HUES64 (cell line): ENCODE results near the gene SLC1A1.

Experiments
- H3K27ac ChIP-seq: 2 replicates; pipeline ENCODE4 v1.7.0; 2013; ENCODE audit warnings: low read depth, low read length, inconsistent platforms
- H3K27me3 ChIP-seq: 2 replicates; pipeline ENCODE4 v1.6.1; 2013; ENCODE audit warnings: mild to moderate bottlenecking, low read length; ENCODE audit not compliant: insufficient read depth
- H3K36me3 ChIP-seq: 2 replicates; pipeline ENCODE4 v1.6.1; 2013; ENCODE audit warnings: mild to moderate bottlenecking, low read length; ENCODE audit not compliant: insufficient read depth
- H3K4me1 ChIP-seq: 2 replicates; pipeline ENCODE4 v1.6.1; 2013; ENCODE audit warnings: mild to moderate bottlenecking, low read length, moderate library complexity; ENCODE audit not compliant: insufficient read depth
- H3K4me3 ChIP-seq: 2 replicates; pipeline ENCODE4 v1.5.1; 2013; ENCODE audit warnings: mild to moderate bottlenecking, low read length, moderate library complexity
- H3K9ac ChIP-seq: 2 replicates; pipeline ENCODE4 v1.6.1; 2013; ENCODE audit warnings: mild to moderate bottlenecking, low read depth, low read length
- H3K9me3 ChIP-seq: 2 replicates; pipeline ENCODE4 v1.6.1; 2013; ENCODE audit warnings: low read depth, low read length; ENCODE audit not compliant: insufficient read depth
- WGBS: fragments of 150-250, 120-280 bp; methylation state at CpG from one replicate; pipeline ENCODE4 v1.1.7; 2013; ENCODE audit warnings: missing lambda C conversion rate; 5-methylcytosine and 5-hydroxymethylcytosine counted together

The SLC1A1 gene

DNA sequence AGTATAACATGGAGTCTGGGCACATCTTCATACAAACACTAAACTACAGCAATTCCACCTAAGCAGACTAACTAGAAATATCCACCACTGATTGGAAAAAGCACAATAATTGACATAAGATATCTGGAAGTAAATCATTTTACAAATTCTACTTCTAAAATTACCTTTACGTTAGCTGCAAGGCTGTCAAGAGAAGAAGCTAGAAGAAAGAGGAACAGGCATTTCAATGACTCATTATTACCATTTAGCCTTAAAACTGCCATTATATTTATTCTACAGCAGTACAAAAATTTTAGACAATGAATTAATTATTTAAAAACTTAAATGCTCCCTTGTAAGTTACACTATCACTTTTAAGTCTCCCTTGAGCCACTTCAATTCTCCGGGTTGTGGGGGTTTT is 128.4 kb downstream of the SLC1A1 start:
- Histone ChIP-seq H3K4me3 (no peak overlapping the region), H3K36me3 (no peaks in the 10 kb centered on the region), H3K9ac (no peak overlapping the region), H3K27ac (no peak overlapping the region), H3K9me3 (no peaks in the 10 kb centered on the region), H3K4me1 (peaks cover 39% of the 10 kb centered on the region), H3K27me3 (no peaks in the 10 kb centered on the region)
- WGBS = 100% methylated on average over 1 of the region's 2 CpGs

GRCh38 chr9:4620057-4620765 is 129.9 kb downstream of the SLC1A1 start:
- Histone ChIP-seq H3K27ac (peak overlapping the region; percentile 66; the same call in 1 of the 2 replicates), H3K9ac (no peak overlapping the region; the same call in 1 of the 2 replicates), H3K4me3 (no peak overlapping the region), H3K36me3 (no peaks in the 10 kb centered on the region), H3K9me3 (no peaks in the 10 kb centered on the region), H3K4me1 (peaks cover 39% of the 10 kb centered on the region), H3K27me3 (no peaks in the 10 kb centered on the region)
- WGBS = 94% methylated on average over 3 of the region's 3 CpGs

- H3K27ac ChIP-seq = peak overlapping the region; percentile 66
Measured at GRCh38 chr9:4620881-4621555, 130.8 kb downstream of the SLC1A1 start.

DNA sequence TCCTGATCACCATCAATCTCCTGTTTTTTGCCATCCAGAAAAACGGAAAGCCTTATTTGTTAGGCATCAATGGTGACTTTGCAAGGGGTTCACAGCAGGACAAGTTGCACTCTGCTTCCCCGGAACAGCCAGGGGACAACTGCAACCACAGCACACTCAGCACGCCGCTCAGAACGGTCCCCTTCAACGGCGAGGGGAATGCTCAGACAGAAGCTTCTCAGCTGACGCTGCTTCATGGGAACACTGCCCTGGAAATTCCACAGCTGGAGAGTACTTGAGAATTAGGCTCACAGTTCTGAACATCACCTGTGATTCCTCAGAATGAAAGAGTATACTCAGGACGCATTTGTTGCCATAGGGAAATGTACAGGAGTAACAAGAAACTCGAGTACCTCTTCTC is 131.7 kb downstream of the SLC1A1 start:
- WGBS = 67% methylated on average over 10 of the region's 10 CpGs
- no peak overlapping the region for H3K4me3 ChIP-seq
- no peaks in the 10 kb centered on the region for H3K9me3 ChIP-seq
- H3K27ac ChIP-seq = peak overlapping the region; percentile 37; the same call in 1 of the 2 replicates
- H3K9ac ChIP-seq = no peak overlapping the region
- no peaks in the 10 kb centered on the region for H3K27me3 ChIP-seq
- H3K36me3 ChIP-seq = no peaks in the 10 kb centered on the region
- H3K4me1 ChIP-seq = peaks cover 37% of the 10 kb centered on the region

More at GRCh38 chr9:4620881-4621555, 130.8 kb downstream of the SLC1A1 start:
- H3K27me3 ChIP-seq = no peaks in the 10 kb centered on the region
- peak overlapping the region; percentile 5; the same call in 1 of the 2 replicates for H3K9ac ChIP-seq
- peaks cover 39% of the 10 kb centered on the region for H3K4me1 ChIP-seq
- H3K9me3 ChIP-seq = no peaks in the 10 kb centered on the region
- no peaks in the 10 kb centered on the region for H3K36me3 ChIP-seq
- H3K4me3 ChIP-seq = no peak overlapping the region
- WGBS = 58% methylated on average over 2 of the region's 2 CpGs

- no peaks in the 10 kb centered on the region for H3K27me3 ChIP-seq
- 9% methylated on average over 1 of the region's 2 CpGs for WGBS
Measured at GRCh38 chr9:4630836-4631235, 140.6 kb downstream of the SLC1A1 start.

More at GRCh38 chr9:4630836-4631235, 140.6 kb downstream of the SLC1A1 start:
- H3K4me3 ChIP-seq = no peak overlapping the region
- H3K9ac ChIP-seq = no peak overlapping the region
- H3K9me3 ChIP-seq = no peaks in the 10 kb centered on the region
- H3K27ac ChIP-seq = no peak overlapping the region
- H3K36me3 ChIP-seq = no peaks in the 10 kb centered on the region
- H3K4me1 ChIP-seq = peaks cover 13% of the 10 kb centered on the region
